Activated naive CD4-positive, alpha-beta T cell treated with anti-CD3 and anti-CD28 coated beads, Interleukin-2, amount 50 U/mL, for 24 hours (primary cell): Measurements from ENCODE around the gene CHD5.

Experiments used
- H3K27ac Mint-ChIP-seq: one replicate; pipeline ENCODE4 v1.8.0; 2021; ENCODE audit warnings: mild to moderate bottlenecking, mixed read lengths
- H3K27me3 Mint-ChIP-seq: one replicate; pipeline ENCODE4 v1.8.0; 2021; ENCODE audit warnings: mixed read lengths
- H3K36me3 Mint-ChIP-seq: one replicate; pipeline ENCODE4 v1.8.0; 2021; ENCODE audit warnings: mixed read lengths
- H3K4me1 Mint-ChIP-seq: one replicate; pipeline ENCODE4 v1.8.0; 2021; ENCODE audit warnings: mixed read lengths
- H3K4me3 Mint-ChIP-seq: one replicate; pipeline ENCODE4 v1.8.0; 2021; ENCODE audit warnings: mild to moderate bottlenecking, mixed read lengths
- H3K9me3 Mint-ChIP-seq: one replicate; pipeline ENCODE4 v1.8.0; 2021; ENCODE audit warnings: mixed read lengths

CHD5 gene

DNA sequence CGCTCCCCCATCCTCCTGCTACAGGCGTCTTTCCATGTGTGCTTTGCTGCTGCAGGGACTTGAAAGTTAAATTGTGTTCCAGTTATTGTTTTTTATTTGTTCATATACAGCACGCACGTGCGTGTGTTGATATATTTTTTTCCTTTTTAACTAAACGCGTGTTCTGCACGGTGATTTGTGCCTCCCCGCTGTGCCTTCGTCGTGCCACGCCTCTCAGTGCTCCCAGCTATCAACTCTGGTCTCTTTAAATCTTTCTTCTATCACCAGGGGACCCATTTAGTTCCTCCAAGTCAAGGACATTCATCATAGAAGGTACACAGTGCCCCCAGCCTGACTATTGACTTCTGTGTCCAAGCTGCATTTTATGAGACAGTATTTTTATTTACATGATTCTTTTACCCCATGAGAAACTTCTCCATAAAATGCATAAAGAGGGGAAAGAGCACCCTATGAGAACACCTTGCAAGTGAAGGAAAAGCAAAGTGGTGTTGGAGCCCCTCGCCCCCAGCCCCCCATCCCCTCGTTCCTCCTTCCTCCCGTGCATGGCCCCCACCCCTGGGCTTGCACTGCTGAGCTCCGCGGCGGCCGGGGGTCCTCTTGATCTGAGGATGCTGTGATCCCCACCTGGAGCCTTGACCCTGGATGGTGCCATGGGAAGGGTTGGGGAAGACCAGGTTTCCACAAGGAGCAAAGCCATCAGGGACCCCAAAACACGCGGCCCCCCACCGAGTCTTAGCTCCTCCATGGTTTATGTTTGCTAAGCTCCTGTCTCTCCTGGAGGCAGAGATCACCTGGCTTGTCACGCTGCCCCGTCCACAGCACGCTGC lies 88.9 kb downstream of the CHD5 start:
- no peaks in the 10 kb centered on the region for H3K4me1 Mint-ChIP-seq
- H3K27me3 Mint-ChIP-seq, result no peaks in the 10 kb centered on the region
- H3K4me3 Mint-ChIP-seq, result no peak overlapping the region
- peak overlapping the region; percentile 73 for H3K27ac Mint-ChIP-seq
- H3K9me3 Mint-ChIP-seq, result no peaks in the 10 kb centered on the region
- H3K36me3 Mint-ChIP-seq, result peaks cover 8% of the 10 kb centered on the region

DNA sequence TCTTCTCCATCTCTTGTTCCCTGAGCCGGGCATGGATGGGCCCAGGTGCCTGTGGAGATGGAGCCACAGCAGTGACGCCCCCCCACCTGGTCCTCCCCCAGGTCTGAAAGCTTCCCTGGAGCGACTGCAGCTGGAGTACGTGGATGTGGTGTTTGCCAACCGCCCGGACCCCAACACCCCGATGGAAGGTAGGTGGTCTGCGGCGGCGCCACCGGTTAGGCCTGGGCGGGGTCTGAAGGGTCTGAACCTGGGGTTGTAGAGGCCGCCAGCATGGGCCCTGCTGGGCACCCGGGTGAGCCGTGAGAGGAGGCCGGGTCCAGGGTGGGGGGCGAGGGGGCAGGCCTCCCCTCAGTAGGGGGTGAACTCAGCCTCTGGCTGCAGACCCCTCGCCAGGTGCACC lies 89.8 kb downstream of the CHD5 start:
- H3K4me3 Mint-ChIP-seq, result no peak overlapping the region
- H3K9me3 Mint-ChIP-seq, result no peaks in the 10 kb centered on the region
- no peak overlapping the region for H3K27ac Mint-ChIP-seq
- peaks cover 8% of the 10 kb centered on the region for H3K36me3 Mint-ChIP-seq
- no peaks in the 10 kb centered on the region for H3K27me3 Mint-ChIP-seq
- H3K4me1 Mint-ChIP-seq, result no peaks in the 10 kb centered on the region

DNA sequence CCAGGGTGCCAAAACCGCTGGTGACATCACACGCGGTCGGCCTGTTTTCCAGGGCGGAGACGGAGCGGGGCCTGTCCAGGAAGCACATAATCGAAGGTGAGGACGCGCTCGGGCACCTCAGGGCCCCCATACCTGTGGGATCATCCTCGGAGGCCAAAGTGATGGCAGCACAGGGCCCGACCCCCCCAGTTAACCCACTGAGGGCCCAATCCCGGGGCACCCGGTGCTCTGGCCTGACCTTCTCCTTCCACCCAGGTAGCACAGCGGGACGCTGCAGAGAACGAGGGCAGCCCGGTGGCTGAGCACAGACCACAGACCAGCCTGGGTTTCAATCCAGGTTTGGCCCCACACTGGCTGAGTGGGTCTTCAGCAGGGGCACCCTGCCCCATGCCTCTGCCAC lies 91.2 kb downstream of the CHD5 start:
- Mint-ChIP-seq H3K9me3 (no peaks in the 10 kb centered on the region), H3K27ac (no peak overlapping the region), H3K4me3 (no peak overlapping the region), H3K36me3 (peaks cover 8% of the 10 kb centered on the region), H3K27me3 (no peaks in the 10 kb centered on the region), H3K4me1 (no peaks in the 10 kb centered on the region)

DNA sequence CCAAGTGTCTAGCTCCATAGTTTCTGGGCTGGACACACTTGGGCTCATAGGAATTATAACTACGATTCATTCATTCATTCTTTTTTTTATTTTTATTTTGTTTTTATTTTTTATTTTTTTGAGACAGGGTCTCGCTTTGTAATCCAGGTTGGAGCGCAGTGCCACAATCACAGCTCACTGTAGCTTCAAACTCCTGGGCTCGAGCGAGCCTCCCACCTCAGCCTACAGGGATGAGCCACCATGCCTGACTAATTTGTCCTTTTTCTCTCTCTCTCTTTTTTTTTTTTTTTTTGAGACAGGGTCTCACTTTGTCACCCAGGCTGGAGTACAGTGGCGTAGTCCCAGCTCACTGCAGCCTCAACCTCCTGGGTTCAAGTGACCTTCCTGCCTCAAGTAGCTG lies 92.2 kb downstream of the CHD5 start:
- Mint-ChIP-seq H3K36me3 (peaks cover 4% of the 10 kb centered on the region), H3K27ac (no peak overlapping the region), H3K9me3 (no peaks in the 10 kb centered on the region), H3K27me3 (no peaks in the 10 kb centered on the region), H3K4me1 (no peaks in the 10 kb centered on the region), H3K4me3 (no peak overlapping the region)

DNA sequence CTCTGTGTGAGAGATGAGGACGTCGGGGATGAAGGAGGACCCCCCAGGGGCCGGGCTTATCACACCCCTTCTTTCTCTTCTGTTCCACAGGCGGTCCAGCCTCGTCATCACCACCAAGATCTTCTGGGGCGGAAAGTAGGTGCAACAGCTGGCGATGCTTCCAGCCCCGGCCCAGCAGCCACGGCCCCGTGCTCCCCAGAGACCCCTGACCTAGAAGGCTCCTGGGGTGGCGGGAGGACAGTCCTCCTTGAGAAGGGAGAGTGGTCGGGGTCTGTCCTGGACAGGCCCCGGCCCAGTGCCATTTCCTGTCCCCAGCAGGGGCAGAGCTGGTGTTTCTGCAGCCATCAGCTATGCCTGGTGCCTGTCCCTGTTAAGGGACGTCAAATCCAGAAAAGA lies 92.7 kb downstream of the CHD5 start:
- peaks cover 3% of the 10 kb centered on the region for H3K36me3 Mint-ChIP-seq
- H3K9me3 Mint-ChIP-seq, result no peaks in the 10 kb centered on the region
- no peak overlapping the region for H3K27ac Mint-ChIP-seq

DNA sequence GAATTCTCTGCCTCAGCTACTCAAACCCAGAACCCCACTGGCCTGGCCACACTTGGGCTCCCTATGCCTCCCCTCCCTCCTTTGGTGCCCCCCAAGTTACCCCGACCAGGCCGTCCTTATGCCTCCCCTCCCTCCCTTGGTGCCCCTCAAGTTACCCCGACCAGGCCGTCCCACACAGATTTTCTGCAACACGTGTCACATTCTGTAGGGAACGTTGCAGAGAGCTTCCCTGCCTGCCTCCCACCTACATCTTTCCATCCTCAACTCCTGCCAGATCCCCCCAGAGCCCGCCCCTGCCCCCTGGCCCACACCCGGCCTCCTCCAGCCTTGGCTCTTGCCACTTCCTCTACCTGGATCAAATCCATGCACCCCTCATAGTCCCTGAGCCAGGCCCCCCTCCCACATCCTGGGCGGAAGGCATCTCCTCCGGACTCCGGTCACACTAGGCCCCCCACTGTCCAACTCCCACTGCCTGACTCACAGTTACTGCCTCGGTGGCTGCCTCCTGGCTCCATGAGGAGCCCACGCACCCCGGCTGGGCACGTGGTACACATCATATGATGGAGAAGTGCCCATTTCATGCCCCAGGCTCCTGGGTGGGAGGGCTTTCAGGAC lies 93.3 kb downstream of the CHD5 start:
- no peaks in the 10 kb centered on the region for H3K9me3 Mint-ChIP-seq
- H3K4me1 Mint-ChIP-seq, result no peaks in the 10 kb centered on the region
- peaks cover 3% of the 10 kb centered on the region for H3K36me3 Mint-ChIP-seq
- H3K27ac Mint-ChIP-seq, result no peak overlapping the region
- H3K27me3 Mint-ChIP-seq, result no peaks in the 10 kb centered on the region
- no peak overlapping the region for H3K4me3 Mint-ChIP-seq

More for the DNA sequence above, 92.7 kb downstream of the CHD5 start:
- Mint-ChIP-seq H3K4me1 (no peaks in the 10 kb centered on the region), H3K27me3 (no peaks in the 10 kb centered on the region), H3K4me3 (no peak overlapping the region)

DNA sequence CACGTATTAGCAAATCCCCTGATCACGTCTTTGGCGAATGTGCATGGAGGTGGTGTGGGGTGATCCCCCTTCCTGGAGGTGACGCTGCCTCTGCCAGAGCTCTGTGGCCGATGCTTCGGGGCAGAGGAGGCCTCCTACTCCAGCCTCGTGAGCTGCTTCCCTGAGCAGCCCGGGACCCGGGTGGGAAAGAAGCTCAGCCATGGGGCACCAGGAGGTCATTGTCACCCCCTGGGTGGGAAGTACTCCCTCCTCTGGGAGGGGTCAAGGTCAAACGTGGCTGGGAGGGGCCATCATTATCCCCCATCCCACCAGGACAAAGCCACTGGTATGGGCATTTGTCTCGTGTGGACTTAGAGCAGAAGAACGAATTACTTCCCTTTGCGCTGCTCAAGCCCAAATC lies 93.8 kb downstream of the CHD5 start:
- Mint-ChIP-seq H3K27me3 (no peaks in the 10 kb centered on the region), H3K9me3 (no peaks in the 10 kb centered on the region), H3K4me1 (no peaks in the 10 kb centered on the region), H3K27ac (no peak overlapping the region), H3K36me3 (peaks cover 3% of the 10 kb centered on the region), H3K4me3 (no peak overlapping the region)

DNA sequence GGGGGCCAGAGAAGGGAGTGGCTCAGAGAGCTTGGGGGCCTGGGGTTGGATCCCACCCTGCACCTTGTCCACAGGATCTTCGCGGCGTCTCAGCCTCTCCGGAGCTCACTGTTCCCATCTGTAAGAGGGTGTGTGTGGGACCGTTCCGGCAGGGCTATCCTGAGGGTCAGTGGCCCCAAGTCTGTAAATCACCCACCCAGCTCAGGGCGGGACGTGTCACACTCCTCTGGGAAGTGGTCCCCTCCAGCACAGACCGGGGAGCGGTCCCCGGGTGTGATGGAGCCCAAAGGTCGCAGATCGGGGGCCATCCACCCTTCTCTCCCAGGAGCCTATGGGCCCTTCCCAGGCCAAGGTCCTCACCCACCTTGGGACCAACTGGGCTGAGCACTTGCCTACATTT lies 94.5 kb downstream of the CHD5 start:
- Mint-ChIP-seq H3K36me3 (no peaks in the 10 kb centered on the region), H3K4me1 (no peaks in the 10 kb centered on the region), H3K4me3 (no peak overlapping the region), H3K27ac (no peak overlapping the region), H3K9me3 (no peaks in the 10 kb centered on the region), H3K27me3 (no peaks in the 10 kb centered on the region)

DNA sequence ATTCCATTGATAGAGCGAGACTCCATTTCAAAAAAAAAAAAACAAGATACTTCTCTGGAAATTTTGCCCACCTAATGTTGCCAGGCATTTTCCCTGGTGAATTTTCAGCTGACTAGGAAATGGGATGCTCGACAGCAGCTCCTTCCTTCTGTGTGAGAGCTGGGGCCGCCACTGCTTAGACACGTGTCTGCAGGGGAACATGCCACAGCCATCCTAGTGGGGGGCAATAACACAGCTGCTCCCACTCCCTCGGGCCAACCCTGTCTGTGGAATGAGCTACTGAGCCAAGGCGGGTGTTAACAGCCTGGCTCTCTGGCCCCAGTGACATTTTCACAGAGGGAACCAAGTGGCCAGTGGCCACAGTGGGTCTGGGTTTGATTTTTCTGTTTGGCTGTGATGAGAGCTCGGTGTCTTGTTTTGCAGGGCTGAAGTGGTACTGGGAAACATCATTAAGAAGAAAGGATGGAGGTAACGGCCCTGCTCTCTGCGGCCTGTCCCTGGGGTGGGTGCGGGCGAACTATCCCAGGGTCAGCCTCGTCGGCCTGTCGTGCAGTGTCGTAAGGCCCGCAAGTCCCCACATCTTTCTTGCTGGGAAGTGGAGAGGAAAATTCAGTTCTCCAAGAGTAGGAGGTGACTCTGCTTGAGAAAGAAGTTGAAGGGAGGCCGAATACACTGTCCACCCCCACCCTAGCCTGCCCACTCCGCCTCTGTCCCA lies 95.2 kb downstream of the CHD5 start:
- Mint-ChIP-seq H3K9me3 (no peaks in the 10 kb centered on the region), H3K4me1 (no peaks in the 10 kb centered on the region), H3K4me3 (no peak overlapping the region), H3K36me3 (no peaks in the 10 kb centered on the region), H3K27ac (no peak overlapping the region), H3K27me3 (no peaks in the 10 kb centered on the region)

DNA sequence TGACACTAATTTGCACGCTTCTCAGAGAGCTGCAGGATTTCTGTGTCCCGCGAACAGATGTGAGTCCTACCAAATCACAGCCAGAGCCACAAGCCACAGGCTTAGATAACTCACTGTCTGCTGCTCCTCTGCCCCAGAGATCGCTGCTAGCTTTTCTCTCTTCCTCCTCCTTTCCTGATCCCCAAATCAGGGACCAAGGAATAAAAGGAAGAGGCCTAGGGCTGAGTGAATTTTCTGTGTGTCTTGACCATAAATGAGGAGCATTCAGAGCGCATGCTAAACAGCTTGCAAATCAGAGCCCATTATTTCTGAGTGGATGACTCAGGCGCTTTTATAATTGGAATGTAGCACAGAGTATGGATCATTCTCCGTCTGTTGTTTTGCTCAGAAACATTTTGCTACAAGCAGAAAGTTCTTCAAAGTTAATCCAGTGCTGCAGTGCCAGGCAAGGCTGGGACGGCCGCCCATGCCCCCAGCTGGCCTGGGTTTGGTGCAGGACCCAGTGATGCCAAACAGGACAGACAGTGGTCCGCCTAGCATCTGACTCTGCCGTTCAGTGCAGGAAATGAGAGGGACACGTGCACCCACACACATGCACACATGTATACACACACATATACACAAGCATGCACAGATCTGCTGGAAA lies 96.2 kb downstream of the CHD5 start:
- Mint-ChIP-seq H3K36me3 (peaks cover 2% of the 10 kb centered on the region), H3K9me3 (no peaks in the 10 kb centered on the region), H3K4me3 (no peak overlapping the region), H3K27me3 (no peaks in the 10 kb centered on the region), H3K27ac (no peak overlapping the region), H3K4me1 (no peaks in the 10 kb centered on the region)

DNA sequence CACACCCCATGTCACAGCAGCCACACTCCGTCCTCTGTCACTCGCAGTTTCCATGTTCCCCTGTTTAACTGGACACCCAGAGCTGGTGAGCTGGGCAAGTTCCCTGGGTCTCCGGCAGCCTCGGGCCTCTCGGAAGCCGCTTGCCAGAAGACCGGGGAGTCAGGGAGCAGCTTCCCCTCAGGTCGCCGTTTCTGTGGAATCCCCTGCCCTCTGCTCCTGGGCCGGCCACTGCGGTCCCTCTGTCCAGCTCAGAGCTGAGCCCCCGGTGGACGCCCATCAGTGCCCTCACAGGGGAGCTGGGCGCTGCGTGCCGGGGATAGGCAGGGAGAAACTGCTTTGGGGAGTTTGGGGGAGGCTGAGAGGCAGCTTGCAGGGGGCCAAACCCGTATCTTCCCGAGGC lies 96.7 kb downstream of the CHD5 start:
- Mint-ChIP-seq H3K36me3 (peaks cover 2% of the 10 kb centered on the region), H3K4me3 (no peak overlapping the region), H3K9me3 (no peaks in the 10 kb centered on the region), H3K27me3 (no peaks in the 10 kb centered on the region), H3K4me1 (no peaks in the 10 kb centered on the region), H3K27ac (no peak overlapping the region)

DNA sequence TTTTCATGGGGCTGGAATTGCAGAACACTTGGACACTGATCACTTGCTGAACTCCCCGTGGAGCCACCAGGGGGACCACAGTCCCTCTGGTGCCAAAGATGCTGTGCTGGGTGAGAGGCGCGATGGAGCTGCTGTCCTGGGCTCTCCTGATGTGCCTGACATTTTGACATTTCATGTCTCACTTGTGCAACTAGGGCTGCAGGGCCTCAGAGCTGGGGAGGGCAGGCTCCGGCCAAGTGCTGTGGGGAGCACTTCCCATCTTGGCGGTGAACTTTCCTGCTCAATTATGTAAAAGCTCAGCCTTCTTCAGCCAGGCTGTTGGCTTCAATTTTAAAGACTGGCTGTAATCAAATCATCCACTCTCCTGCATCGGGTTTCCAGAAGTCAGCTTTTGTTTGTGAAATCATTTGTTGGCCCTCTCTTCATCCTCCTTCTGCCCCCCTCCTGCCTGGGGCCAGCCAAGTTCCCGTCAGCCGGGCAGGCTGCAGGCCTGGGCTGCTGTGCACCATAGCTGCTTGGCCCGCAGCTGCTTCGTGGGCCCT lies 97.6 kb downstream of the CHD5 start:
- H3K4me3 Mint-ChIP-seq, result no peak overlapping the region
- H3K27me3 Mint-ChIP-seq, result no peaks in the 10 kb centered on the region
- no peak overlapping the region for H3K27ac Mint-ChIP-seq
- H3K36me3 Mint-ChIP-seq, result peaks cover 2% of the 10 kb centered on the region
- no peaks in the 10 kb centered on the region for H3K9me3 Mint-ChIP-seq
- H3K4me1 Mint-ChIP-seq, result no peaks in the 10 kb centered on the region

DNA sequence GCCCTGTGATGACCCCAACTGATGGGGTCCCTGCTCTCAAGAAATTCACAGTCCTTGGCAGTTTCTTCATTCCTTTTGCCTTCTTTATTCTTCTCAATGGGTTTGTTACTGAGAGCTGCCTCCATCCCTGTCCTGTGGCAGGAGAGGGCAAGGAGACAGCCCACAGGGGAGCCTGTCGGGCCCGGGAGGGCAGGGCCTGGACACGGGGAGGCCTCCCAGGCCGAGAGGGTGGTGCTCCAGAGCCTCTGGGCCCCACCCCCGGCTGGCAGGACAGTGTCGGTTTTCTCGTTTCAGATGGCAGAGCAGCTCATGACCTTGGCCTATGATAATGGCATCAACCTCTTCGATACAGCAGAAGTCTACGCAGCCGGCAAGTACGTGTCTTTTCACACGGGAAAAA lies 98.2 kb downstream of the CHD5 start:
- Mint-ChIP-seq H3K27ac (no peak overlapping the region), H3K9me3 (no peaks in the 10 kb centered on the region), H3K4me3 (no peak overlapping the region), H3K36me3 (peaks cover 2% of the 10 kb centered on the region), H3K4me1 (no peaks in the 10 kb centered on the region), H3K27me3 (no peaks in the 10 kb centered on the region)

DNA sequence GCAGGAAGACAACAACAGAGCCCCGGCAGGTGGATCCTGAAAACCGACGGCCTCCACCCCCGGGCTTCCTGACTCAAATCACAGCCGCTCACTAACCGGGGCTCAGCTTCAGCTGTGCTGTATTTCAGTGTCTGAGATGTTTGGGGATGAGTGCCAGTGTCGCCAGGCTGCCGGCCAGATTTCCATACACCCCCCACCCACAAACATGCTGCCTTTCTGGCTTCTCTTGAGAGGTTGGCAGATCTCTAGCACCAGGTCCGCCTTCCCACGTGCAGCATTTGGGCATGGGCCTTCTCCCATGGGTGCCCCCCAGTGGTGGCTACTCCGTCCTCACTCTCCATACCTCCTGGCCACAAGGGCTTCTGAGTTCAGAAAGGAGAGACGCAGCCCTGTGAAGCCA lies 99.7 kb downstream of the CHD5 start:
- Mint-ChIP-seq H3K27me3 (no peaks in the 10 kb centered on the region), H3K9me3 (no peaks in the 10 kb centered on the region), H3K36me3 (peaks cover 5% of the 10 kb centered on the region), H3K4me3 (no peak overlapping the region), H3K4me1 (no peaks in the 10 kb centered on the region), H3K27ac (no peak overlapping the region)

DNA sequence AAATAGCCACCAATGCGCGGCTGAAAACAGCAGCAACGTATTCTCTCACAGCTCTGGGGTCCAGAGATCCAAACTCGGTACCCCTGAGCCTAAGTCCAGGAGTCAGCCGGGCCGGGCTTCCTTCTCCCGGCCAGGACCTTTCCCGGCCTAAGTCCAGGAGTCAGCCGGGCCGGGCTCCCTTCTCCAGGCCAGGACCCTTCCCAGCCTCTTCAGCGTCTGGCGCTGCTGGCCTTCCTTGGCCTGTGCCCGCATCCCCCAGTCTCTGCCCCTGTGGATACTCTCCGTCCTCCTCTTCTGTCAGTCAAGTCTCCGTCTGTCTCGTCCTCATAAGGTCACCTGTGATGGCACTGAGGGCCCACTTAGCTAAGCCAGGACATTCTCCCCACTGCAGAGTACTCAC lies 102.2 kb downstream of the CHD5 start:
- Mint-ChIP-seq H3K27ac (no peak overlapping the region), H3K9me3 (no peaks in the 10 kb centered on the region), H3K36me3 (peaks cover 8% of the 10 kb centered on the region), H3K4me1 (no peaks in the 10 kb centered on the region), H3K4me3 (no peak overlapping the region), H3K27me3 (no peaks in the 10 kb centered on the region)

DNA sequence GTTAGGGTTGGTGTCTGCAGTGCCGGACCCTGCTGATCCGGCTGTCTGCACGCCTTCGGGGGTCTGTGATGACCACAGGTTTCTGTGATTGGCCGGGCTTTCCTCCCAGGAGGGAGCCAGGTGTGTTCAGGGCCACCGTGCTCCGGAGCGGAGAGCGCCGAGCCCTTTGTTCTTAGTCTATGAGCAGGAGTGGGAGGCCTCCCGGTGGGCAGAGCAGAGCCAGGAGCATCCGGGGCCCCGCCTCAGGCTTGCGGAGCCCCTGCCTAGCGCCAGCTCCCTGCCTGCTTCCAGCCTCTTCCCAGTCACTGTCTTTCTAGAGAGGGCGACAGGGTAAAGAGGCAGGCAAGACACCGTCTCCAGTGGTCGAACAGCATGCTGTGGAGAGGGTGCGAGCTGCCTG lies 102.6 kb downstream of the CHD5 start:
- Mint-ChIP-seq H3K36me3 (peaks cover 8% of the 10 kb centered on the region), H3K4me3 (no peak overlapping the region), H3K27me3 (no peaks in the 10 kb centered on the region), H3K9me3 (no peaks in the 10 kb centered on the region), H3K27ac (no peak overlapping the region), H3K4me1 (no peaks in the 10 kb centered on the region)
